Panc1 (cell line): ENCODE data around the gene NCAM1. TPM values are rescaled to one million over a fixed set of nuclear protein-coding genes. Genes with fewer than 3 reads are reported as not detected.

Experiments
- ATAC-seq: fragments of 200-7000 bp; cut with Tn5 transposase; 2 replicates; pipeline ENCODE4 v1.9.1; 2020; ENCODE audit warnings: mild to moderate bottlenecking, moderate library complexity
- BruUV-seq: library from RNA; stranded (reverse); fragments of 400-500 nt; replicated peaks from 2 replicates; lab custom pipeline; 2021; lab: Mats Ljungman, UMichigan
- CTCF ChIA-PET: fragments of 300-600 bp; sonication (Branson Sonifier 250); formaldehyde crosslinking; loops from one replicate; lab custom pipeline; 2022; ENCODE audit warnings: antibody characterized with exemption; lab: Charles Lee
- POLR2A ChIA-PET: fragments of 300-600 bp; sonication (Branson Sonifier 250); formaldehyde crosslinking; loops from one replicate; lab custom pipeline; 2022; ENCODE audit warnings: antibody characterized with exemption; lab: Charles Lee
- DNase-seq: peaks from one replicate; pipeline ENCODE4 v3.0.0-alpha.2; 2010; ENCODE audit warnings: low read depth, low spot score
- H3K27ac ChIP-seq: 2 replicates; pipeline ENCODE4 v1.5.1; 2011; ENCODE audit warnings: mild to moderate bottlenecking, low read length, inconsistent platforms
- H3K27me3 ChIP-seq: fragments of 200-500 bp; sonication (Bioruptor generic); 2 replicates; pipeline ENCODE4 v1.6.0; 2014; ENCODE audit warnings: low read length, inconsistent platforms; ENCODE audit not compliant: control insufficient read depth, insufficient read depth
- H3K36me3 ChIP-seq: fragments of 200-500 bp; sonication (Bioruptor generic); 2 replicates; pipeline ENCODE4 v1.5.1; 2014; ENCODE audit warnings: inconsistent platforms, mild to moderate bottlenecking, low read length, moderate library complexity; ENCODE audit not compliant: control insufficient read depth, insufficient read depth
- H3K4me1 ChIP-seq: 2 replicates; pipeline ENCODE4 v1.5.1; 2011; ENCODE audit warnings: inconsistent platforms, mild to moderate bottlenecking, low read length, moderate library complexity; ENCODE audit not compliant: control insufficient read depth, insufficient read depth
- H3K4me3 ChIP-seq, 2 experiments: 2 replicates each; pipeline ENCODE4 v1.5.1; 2011 to 2012; ENCODE audit warnings: low read depth in 2 of 2, low read length in 2 of 2, mild to moderate bottlenecking in 2 of 2, inconsistent platforms in 1 of 2, moderate library complexity in 1 of 2
- H3K9me3 ChIP-seq: fragments of 200-500 bp; sonication (Bioruptor generic); 2 replicates; pipeline ENCODE4 v1.5.1; 2014; ENCODE audit warnings: low read depth, mild to moderate bottlenecking, inconsistent platforms, low read length, moderate library complexity; ENCODE audit not compliant: control insufficient read depth, insufficient read depth
- POLR2AphosphoS5 ChIP-seq: IDR thresholded peaks from 2 replicates; pipeline ENCODE4 v1.6.1; 2012; ENCODE audit warnings: mild to moderate bottlenecking, low read depth, low read length, moderate library complexity
- SIN3A ChIP-seq: IDR thresholded peaks from 2 replicates; pipeline ENCODE4 v1.6.1; 2012; ENCODE audit warnings: low read depth, mild to moderate bottlenecking, low read length, moderate library complexity, borderline replicate concordance; ENCODE audit not compliant: insufficient read depth
- TCF7L2 ChIP-seq: IDR thresholded peaks from 2 replicates; pipeline ENCODE4 v1.6.1; 2011; ENCODE audit warnings: mild to moderate bottlenecking, low read depth, low read length, inconsistent platforms
- in situ Hi-C: cut with HindIII; loops from 2 replicates; pipeline ENCODE4 v1.10.0; 2016; ENCODE audit warnings: low sequenced_read_pairs, low pct_unique_long_range_greater_than_20kb
- intact Hi-C: fragments of 100-400 bp; cut with micrococcal nuclease; formaldehyde crosslinking; loops from one replicate; pipeline ENCODE4 v1.10.0; 2022; ENCODE audit not compliant: unreplicated experiment
- total RNA-seq: library from RNA; stranded (reverse); gene quantifications from one replicate; pipeline ENCODE4 v1.2.1, GENCODE V29; 2021; ENCODE audit not compliant: unreplicated experiment
- TF ChIP-seq, protein P1 (sequence below): fragments of 450-650 bp; IDR thresholded peaks from 2 replicates; pipeline ENCODE4 v1.5.1; 2017; ENCODE audit warnings: mild to moderate bottlenecking
- TF ChIP-seq, protein P2 (sequence below), 2 experiments: IDR thresholded peaks; 2 replicates each; pipeline ENCODE4 v1.6.1; 2011 to 2012; ENCODE audit warnings: low read depth in 2 of 2, control low read depth in 1 of 2, low read length in 1 of 2, mild to moderate bottlenecking in 1 of 2, moderate library complexity in 1 of 2; ENCODE audit not compliant: insufficient read depth in 1 of 2

The NCAM1 gene
- total RNA-seq, 1 experiment from 2014 or later = 0.18 TPM

DNA sequence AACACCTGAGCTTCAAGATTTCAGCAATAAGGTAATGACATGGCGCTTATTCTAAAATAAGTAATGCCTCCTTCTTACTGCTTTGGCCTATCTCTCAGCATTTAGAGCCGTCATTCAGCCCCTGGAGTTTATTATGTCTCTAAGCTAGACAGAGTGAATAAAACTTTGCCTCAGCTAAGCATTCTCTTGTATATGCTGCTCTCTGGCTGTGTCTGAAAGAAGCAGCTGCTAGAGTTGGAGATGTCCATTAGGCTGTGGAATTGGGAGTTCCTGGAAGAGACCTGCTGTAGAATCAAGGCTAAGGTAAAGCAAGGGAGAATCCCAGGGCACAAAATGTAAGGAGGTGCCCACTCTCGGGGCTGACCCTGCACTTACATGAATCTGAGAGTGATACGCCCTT is 317.7 kb downstream of the NCAM1 start:
- TF ChIP-seq, protein P1, sequence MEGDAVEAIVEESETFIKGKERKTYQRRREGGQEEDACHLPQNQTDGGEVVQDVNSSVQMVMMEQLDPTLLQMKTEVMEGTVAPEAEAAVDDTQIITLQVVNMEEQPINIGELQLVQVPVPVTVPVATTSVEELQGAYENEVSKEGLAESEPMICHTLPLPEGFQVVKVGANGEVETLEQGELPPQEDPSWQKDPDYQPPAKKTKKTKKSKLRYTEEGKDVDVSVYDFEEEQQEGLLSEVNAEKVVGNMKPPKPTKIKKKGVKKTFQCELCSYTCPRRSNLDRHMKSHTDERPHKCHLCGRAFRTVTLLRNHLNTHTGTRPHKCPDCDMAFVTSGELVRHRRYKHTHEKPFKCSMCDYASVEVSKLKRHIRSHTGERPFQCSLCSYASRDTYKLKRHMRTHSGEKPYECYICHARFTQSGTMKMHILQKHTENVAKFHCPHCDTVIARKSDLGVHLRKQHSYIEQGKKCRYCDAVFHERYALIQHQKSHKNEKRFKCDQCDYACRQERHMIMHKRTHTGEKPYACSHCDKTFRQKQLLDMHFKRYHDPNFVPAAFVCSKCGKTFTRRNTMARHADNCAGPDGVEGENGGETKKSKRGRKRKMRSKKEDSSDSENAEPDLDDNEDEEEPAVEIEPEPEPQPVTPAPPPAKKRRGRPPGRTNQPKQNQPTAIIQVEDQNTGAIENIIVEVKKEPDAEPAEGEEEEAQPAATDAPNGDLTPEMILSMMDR = no peak; the same call in 1 of the 2 replicates
- TF ChIP-seq POLR2AphosphoS5 = no peak
- no peak for TF ChIP-seq SIN3A
- TF ChIP-seq, protein P2, sequence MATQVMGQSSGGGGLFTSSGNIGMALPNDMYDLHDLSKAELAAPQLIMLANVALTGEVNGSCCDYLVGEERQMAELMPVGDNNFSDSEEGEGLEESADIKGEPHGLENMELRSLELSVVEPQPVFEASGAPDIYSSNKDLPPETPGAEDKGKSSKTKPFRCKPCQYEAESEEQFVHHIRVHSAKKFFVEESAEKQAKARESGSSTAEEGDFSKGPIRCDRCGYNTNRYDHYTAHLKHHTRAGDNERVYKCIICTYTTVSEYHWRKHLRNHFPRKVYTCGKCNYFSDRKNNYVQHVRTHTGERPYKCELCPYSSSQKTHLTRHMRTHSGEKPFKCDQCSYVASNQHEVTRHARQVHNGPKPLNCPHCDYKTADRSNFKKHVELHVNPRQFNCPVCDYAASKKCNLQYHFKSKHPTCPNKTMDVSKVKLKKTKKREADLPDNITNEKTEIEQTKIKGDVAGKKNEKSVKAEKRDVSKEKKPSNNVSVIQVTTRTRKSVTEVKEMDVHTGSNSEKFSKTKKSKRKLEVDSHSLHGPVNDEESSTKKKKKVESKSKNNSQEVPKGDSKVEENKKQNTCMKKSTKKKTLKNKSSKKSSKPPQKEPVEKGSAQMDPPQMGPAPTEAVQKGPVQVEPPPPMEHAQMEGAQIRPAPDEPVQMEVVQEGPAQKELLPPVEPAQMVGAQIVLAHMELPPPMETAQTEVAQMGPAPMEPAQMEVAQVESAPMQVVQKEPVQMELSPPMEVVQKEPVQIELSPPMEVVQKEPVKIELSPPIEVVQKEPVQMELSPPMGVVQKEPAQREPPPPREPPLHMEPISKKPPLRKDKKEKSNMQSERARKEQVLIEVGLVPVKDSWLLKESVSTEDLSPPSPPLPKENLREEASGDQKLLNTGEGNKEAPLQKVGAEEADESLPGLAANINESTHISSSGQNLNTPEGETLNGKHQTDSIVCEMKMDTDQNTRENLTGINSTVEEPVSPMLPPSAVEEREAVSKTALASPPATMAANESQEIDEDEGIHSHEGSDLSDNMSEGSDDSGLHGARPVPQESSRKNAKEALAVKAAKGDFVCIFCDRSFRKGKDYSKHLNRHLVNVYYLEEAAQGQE (IDR thresholded peaks at IDR 0.05; ENCODE audit: insufficient read depth in 1 of 2, low read depth in 2 of 2, low read length in 1 of 2) = no peak
- TF ChIP-seq TCF7L2 = no peak
- CTCF ChIA-PET = no interaction called here
- intact Hi-C loops (no loop called here), in situ Hi-C loops (no loop called here)
- Histone ChIP-seq H3K4me3 (no peak overlapping the region), H3K4me1 (no peaks in the 10 kb centered on the region), H3K27ac (no peak overlapping the region), H3K9me3 (no peaks in the 10 kb centered on the region), H3K36me3 (no peaks in the 10 kb centered on the region), H3K27me3 (no peaks in the 10 kb centered on the region)
- DNase-seq (no peak), ATAC-seq (no peak)
- BruUV-seq = no TSS peak
- POLR2A ChIA-PET = interaction anchor here (0.6 kb wide), 1 partner anchor 1186 kb away, joined by 9 read pairs; no protein-coding TSS in a partner anchor

DNA sequence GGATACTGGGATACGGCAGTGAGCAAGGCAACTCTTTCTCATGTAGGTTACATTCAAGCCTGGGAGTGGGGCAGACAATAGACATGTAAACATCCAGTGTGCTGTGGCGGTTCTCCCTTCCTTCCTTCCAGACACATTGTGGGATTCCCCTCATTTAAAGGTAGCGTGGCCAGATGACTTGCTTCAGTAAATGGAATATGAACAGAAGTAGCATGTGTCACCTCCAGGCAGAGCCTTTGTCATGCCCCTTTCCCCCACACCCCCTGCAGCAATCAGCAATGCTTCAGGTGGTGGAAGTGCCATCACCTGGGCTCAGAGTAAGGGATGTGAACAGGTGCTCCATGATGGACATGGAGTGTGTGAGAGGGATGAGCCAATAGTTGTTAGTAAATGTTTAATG is 318.4 kb downstream of the NCAM1 start:
- no peaks in the 10 kb centered on the region for H3K4me1 ChIP-seq
- no peak for ATAC-seq
- CTCF ChIA-PET = no interaction called here
- in situ Hi-C loops (no loop called here), intact Hi-C loops (no loop called here)
- TF ChIP-seq POLR2AphosphoS5 (no peak), TCF7L2 (no peak), SIN3A (no peak)
- TF ChIP-seq, protein P2 (IDR thresholded peaks at IDR 0.05; ENCODE audit: insufficient read depth in 1 of 2, low read depth in 2 of 2, low read length in 1 of 2) = no peak
- TF ChIP-seq, protein P1 = no peak
- no TSS peak for BruUV-seq
- no peaks in the 10 kb centered on the region for H3K36me3 ChIP-seq
- H3K9me3 ChIP-seq = no peaks in the 10 kb centered on the region
- H3K4me3 ChIP-seq = no peak overlapping the region
- POLR2A ChIA-PET = interaction anchor here (0.6 kb wide), 1 partner anchor 1187 kb away, joined by 9 read pairs; no protein-coding TSS in a partner anchor
- H3K27ac ChIP-seq = no peak overlapping the region
- no peaks in the 10 kb centered on the region for H3K27me3 ChIP-seq
- DNase-seq = no peak
